GM19467 (cell line): ENCODE data around the gene PROC.
"Not testable (repeated sequence)": the region's sequence is repeated elsewhere in the genome, so short reads cannot be mapped to it uniquely, and the experiment has no call there.

ENCODE experiments used
- ATAC-seq: cut with Tn5 transposase; IDR thresholded peaks from one replicate; pipeline ENCODE4 v1.9.1; 2021; ENCODE audit warnings: mild to moderate bottlenecking, moderate library complexity; ENCODE audit not compliant: unreplicated experiment

The PROC gene

DNA sequence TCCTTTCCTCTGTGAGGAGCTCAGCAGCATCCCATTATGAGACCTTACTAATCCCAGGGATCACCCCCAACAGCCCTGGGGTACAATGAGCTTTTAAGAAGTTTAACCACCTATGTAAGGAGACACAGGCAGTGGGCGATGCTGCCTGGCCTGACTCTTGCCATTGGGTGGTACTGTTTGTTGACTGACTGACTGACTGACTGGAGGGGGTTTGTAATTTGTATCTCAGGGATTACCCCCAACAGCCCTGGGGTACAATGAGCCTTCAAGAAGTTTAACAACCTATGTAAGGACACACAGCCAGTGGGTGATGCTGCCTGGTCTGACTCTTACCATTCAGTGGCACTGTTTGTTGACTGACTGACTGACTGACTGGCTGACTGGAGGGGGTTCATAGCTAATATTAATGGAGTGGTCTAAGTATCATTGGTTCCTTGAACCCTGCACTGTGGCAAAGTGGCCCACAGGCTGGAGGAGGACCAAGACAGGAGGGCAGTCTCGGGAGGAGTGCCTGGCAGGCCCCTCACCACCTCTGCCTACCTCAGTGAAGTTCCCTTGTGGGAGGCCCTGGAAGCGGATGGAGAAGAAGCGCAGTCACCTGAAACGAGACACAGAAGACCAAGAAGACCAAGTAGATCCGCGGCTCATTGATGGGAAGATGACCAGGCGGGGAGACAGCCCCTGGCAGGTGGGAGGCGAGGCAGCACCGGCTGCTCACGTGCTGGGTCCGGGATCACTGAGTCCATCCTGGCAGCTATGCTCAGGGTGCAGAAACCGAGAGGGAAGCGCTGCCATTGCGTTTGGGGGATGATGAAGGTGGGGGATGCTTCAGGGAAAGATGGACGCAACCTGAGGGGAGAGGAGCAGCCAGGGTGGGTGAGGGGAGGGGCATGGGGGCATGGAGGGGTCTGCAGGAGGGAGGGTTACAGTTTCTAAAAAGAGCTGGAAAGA, 7.6 kb downstream of the PROC start:
- ATAC-seq = no peak

DNA sequence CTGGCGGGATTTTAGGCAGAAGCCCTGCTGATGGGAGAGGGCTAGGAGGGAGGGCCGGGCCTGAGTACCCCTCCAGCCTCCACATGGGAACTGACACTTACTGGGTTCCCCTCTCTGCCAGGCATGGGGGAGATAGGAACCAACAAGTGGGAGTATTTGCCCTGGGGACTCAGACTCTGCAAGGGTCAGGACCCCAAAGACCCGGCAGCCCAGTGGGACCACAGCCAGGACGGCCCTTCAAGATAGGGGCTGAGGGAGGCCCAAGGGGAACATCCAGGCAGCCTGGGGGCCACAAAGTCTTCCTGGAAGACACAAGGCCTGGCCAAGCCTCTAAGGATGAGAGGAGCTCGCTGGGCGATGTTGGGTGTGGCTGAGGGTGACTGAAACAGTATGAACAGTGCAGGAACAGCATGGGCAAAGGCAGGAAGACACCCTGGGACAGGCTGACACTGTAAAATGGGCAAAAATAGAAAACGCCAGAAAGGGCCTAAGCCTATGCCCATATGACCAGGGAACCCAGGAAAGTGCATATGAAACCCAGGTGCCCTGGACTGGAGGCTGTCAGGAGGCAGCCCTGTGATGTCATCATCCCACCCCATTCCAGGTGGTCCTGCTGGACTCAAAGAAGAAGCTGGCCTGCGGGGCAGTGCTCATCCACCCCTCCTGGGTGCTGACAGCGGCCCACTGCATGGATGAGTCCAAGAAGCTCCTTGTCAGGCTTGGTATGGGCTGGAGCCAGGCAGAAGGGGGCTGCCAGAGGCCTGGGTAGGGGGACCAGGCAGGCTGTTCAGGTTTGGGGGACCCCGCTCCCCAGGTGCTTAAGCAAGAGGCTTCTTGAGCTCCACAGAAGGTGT, 8.5 kb downstream of the PROC start:
- no peak for ATAC-seq

DNA sequence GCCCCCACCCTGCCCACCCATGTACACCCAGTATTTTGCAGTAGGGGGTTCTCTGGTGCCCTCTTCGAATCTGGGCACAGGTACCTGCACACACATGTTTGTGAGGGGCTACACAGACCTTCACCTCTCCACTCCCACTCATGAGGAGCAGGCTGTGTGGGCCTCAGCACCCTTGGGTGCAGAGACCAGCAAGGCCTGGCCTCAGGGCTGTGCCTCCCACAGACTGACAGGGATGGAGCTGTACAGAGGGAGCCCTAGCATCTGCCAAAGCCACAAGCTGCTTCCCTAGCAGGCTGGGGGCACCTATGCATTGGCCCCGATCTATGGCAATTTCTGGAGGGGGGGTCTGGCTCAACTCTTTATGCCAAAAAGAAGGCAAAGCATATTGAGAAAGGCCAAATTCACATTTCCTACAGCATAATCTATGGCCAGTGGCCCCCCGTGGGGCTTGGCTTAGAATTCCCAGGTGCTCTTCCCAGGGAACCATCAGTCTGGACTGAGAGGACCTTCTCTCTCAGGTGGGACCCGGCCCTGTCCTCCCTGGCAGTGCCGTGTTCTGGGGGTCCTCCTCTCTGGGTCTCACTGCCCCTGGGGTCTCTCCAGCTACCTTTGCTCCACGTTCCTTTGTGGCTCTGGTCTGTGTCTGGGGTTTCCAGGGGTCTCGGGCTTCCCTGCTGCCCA, 9.3 kb downstream of the PROC start:
- no peak for ATAC-seq

DNA sequence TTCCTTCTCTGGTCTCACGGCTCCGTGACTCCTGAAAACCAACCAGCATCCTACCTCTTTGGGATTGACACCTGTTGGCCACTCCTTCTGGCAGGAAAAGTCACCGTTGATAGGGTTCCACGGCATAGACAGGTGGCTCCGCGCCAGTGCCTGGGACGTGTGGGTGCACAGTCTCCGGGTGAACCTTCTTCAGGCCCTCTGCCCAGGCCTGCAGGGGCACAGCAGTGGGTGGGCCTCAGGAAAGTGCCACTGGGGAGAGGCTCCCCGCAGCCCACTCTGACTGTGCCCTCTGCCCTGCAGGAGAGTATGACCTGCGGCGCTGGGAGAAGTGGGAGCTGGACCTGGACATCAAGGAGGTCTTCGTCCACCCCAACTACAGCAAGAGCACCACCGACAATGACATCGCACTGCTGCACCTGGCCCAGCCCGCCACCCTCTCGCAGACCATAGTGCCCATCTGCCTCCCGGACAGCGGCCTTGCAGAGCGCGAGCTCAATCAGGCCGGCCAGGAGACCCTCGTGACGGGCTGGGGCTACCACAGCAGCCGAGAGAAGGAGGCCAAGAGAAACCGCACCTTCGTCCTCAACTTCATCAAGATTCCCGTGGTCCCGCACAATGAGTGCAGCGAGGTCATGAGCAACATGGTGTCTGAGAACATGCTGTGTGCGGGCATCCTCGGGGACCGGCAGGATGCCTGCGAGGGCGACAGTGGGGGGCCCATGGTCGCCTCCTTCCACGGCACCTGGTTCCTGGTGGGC, 10.0 kb downstream of the PROC start:
- no peak for ATAC-seq

DNA sequence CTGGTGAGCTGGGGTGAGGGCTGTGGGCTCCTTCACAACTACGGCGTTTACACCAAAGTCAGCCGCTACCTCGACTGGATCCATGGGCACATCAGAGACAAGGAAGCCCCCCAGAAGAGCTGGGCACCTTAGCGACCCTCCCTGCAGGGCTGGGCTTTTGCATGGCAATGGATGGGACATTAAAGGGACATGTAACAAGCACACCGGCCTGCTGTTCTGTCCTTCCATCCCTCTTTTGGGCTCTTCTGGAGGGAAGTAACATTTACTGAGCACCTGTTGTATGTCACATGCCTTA, 10.5 kb downstream of the PROC start:
- ATAC-seq = no peak

DNA sequence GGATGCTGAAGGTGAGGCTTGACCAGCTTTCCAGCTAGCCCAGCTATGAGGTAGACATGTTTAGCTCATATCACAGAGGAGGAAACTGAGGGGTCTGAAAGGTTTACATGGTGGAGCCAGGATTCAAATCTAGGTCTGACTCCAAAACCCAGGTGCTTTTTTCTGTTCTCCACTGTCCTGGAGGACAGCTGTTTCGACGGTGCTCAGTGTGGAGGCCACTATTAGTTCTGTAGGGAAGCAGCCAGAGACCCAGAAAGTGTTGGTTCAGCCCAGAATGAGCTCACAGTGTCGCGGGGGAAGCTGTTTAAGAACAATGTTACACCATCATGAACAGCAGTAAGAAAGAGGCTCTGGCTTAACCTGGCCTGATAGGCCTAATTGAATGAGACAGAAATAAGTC, 11.1 kb downstream of the PROC start:
- ATAC-seq = no peak

DNA sequence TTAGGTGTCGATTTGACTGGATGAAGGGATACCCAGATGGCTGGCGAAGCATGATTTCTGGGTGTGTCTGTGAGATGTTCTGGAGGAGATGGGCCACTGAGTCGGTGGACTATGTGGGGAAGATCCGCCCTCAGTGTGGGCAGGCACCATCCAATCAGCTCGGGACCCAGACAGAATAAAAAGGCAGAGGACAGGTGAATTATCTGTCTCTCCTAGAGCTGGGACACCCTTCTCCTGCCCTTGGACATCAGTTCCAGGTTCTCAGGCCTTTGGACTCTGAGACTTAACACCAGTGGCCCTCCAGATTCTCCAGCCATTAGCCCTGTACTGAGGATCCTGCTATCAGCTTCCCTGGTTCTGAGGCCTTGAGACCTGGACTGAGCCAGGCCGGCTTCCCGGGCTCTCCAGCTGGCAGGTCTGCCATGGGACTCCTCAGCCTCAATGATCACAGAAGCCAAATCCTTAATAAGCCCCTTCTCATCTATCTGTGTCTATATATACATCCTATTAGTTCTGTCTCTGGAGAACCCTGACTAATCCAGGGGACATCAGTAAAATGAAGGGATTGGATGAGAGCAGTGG, 11.7 kb downstream of the PROC start:
- ATAC-seq = no peak

DNA sequence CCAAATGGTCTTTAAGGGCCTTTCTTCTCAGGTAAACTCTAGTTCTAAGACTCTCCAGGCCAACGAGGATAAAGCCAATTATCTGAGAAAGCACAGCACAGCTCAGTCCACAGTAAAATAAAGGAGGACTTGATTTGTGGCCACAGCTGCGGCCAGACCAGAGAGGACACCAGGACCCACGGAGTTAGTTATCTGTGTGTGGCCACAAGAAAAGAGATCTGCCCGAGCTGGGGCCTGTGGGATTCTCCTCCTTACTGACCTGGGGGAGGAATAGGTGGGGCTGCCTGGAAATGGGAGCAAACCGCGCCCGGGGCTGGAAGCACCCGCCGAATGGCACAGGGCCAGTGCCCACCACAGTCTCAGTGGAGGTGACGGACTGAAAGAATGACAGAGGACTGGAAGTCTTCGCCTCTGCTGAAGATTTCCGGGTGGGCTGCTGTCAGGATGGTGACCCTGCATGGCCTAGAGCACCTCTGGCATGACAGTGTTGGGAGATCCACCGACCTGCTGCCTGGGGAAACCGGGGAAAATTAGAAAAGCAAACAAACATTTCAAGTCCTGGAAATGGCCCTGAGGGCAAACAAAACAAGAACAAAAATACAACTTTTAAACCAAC, 13.3 kb downstream of the PROC start:
- no peak for ATAC-seq

DNA sequence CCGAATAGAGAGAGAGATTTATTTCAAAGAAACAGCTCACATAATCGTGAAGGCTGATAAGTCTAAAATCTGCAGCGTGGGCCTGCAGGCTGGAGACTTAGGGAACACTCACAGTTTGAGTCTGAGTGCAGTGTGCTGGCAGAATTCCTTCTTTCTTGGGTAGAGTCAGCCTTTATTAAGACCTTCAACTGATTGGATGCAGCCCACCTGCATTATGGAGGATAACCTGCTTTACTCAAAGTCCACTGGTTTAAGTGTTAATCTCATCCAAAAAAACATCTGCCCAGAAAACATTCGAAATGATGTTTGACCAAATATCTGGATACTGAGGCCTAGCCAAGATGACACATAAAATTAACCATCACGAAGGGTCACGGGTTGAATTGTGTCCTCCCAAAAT, 16.3 kb downstream of the PROC start:
- ATAC-seq = no peak

DNA sequence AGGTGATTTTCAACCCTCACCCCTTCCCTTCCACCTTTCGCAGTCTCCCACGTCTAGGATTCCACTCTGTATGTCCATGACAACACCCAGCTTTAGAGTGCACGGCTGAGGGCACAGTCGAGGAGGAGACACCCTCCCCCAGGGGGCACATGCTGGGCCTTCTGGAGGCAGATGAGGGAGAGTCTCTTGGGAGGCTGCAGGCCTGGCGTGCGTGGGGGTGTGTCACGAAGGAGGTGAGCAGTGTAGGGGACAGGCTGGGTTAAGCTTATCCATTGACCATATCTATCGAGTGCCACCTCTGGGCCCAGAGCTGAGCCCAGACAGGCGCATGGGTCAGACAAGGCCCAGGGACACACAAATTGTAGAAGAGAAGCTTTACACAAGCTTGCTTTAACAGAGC, 18.8 kb downstream of the PROC start:
- ATAC-seq = no peak

DNA sequence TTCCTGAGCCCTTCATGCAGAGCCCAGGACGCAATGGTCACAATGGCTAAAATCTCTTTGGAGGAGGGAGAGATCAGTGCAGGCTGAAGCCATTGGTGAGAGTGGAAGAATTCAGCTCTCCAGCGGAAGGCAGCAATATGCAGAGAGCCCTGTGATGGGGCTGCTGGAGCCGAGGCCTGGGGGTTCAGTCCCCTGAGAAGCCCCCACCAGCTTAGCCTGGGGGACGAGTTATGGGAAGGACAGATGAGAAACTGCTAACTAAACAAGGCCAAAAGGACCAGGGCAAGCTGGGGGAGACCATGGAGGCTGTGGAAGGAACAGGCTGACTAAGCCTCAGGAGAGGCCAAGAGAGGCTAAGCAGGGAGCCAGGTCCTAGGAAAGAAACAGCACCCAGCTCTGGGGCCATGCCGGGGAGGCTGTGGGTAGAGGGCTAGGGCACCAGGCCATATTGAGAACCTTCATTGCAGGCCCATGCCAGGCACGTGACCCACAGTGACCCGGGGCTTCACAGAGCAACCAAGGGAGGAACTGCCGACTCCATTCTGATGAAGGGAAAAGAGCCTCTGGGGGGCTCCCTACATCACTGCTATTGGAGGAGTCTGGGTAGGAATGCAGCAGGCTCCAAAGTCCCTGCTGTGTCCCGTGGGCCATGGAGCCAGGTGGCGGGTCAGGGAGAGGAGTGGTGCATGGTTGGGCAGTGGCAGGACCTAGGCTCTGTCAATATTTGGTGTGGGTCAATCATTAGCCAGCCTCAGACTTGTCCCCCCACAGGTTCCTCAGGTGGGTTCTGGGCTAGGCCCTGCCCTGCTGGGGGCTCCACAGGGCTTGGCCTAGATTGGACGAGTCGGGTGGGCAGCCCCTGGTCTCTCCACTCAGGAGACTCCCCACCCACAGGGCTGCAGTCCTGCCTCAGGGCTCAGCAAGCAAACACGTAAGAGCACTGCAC, 19.8 kb downstream of the PROC start:
- ATAC-seq = no peak

DNA sequence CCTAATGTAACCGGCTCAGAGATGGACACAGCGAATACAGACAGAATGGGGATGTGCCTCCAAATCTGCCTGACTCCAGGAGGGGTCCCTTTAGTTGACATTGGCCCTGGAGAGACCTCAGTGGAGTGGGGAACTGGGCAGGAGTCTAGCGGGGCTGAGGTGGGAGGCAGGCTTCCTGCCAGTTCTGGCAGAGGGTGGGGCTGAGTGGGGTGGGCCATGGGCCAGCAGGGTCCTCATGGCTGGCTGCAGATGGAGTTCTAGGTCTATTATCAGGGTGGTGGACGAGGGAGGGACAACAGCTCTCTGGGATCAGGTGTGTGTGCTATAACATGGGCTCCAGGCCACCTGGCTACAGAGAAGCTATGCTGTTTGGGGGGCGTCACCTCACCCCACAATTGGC, 21.1 kb downstream of the PROC start:
- no peak for ATAC-seq

DNA sequence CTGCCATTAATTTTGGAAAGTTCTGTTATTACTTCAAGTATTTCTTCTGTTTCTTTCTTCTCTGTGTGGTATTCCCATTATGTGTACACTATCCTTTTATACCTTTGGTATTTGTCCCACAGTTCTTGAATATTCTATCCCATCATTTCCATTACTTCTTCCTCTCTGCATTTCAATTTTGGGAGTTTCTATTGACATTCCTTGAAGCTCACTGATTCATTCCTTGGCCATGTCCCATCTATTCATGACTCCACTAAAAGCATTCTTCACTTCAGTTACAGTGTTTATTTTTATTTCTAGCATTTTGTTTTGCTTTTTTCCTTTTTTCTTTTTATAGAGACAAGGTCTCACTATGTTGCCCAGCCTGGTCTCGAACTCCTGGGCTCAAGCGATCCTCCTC, 30.3 kb downstream of the PROC start:
- ATAC-seq = no peak

DNA sequence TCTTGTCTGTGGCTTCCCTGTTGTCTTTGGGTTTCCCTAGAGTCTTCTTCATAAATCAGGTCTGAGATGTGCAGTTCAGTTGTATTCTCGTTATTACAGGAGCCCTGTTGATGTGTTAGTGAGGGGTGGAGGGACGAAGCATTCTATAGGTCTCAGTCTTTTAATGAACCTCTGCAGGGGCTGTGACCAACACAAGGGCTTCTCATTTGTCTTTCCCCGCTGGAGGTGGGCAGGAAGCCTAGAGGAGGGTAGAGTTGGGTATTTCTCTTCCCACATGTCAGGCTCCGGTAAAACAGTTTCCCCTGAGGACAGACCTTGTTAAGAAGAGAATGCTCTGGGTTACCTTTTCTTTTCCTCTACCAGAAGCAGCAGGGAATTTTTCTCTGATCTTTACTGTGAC, 31.2 kb downstream of the PROC start:
- ATAC-seq = no peak

DNA sequence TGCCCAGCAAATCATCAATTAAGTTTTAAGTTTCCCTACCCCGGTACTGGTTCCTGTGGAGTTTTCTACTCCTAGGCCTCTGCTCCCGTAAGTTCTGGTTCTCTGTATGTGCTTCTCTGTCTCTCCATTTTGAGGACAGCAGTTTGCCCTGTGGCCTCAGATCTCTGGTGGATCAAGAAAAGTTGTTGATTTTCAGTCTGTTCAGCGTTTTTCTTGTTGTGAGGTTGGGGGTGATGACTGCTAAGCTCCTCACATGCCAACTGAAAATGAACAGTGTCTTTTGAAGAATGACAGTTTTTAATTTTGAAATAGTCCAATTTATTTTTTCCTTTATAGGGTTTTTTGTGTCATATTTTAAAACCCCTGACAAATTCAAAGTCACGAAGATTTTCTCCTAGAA, 31.7 kb downstream of the PROC start:
- no peak for ATAC-seq

DNA sequence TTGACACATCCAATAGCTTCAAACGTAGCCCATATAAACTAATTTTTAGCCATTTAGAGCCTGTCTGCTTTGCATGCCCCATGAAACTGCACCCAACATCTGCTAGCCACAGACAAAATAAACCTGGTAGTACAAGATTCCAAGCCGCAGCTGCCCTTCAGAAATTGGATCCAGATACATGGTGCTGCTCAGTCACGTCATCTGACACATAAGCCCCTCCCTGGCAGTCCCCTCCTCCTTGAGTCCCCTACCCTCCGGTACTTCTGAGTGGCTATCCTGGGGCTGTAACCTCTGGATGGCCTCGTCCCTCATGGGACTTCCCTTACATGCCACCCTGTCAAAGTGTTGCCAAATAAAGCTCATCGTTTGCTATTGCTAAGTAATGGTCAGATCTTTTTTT, 33.8 kb downstream of the PROC start:
- ATAC-seq = no peak

DNA sequence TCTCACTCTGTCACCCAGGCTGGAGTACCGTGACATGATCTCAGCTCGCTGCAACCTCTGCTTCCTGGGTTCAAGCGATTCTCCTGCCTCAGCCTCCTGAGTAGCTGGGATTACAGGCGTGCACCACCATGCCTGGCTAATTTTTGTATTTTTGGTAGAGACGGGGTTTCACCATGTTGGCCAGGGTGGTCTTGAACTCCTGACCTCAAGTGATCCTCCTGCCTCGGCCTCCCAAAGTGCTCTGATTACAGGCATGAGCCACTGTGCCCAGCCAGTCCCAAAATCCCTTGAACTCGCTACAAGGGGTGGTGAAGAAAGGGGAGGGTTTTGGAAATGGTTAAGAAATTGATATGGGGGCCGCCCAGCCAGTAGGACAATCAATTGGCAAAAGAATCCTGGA, 34.2 kb downstream of the PROC start:
- ATAC-seq = not testable (repeated sequence)

DNA sequence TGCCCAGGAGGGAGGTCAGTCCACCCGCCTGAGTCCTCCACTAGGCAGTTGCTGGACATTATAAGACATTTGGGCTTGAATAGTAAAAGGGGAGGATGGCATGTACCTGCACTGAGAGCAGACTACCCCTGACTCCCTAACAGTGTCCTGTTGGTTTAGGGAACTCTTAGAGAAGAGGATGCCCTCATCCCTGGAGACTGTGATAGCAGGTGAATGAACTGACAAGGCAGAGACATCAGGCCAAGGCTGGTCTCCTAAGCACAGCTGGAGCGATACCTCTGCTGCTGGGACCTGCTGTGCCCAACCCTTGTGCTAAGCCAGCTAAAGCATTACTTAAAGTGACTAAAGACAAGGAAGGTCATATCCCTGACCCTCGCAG, 34.8 kb downstream of the PROC start:
- no peak for ATAC-seq
